GM18526 (cell line): ENCODE results near the gene MLX.

Source experiments
- POLR2A ChIP-seq: IDR thresholded peaks from 3 replicates; pipeline ENCODE4 v1.6.1; 2011; ENCODE audit not compliant: insufficient read length; ENCODE audit errors: extremely low read depth

The MLX gene

DNA sequence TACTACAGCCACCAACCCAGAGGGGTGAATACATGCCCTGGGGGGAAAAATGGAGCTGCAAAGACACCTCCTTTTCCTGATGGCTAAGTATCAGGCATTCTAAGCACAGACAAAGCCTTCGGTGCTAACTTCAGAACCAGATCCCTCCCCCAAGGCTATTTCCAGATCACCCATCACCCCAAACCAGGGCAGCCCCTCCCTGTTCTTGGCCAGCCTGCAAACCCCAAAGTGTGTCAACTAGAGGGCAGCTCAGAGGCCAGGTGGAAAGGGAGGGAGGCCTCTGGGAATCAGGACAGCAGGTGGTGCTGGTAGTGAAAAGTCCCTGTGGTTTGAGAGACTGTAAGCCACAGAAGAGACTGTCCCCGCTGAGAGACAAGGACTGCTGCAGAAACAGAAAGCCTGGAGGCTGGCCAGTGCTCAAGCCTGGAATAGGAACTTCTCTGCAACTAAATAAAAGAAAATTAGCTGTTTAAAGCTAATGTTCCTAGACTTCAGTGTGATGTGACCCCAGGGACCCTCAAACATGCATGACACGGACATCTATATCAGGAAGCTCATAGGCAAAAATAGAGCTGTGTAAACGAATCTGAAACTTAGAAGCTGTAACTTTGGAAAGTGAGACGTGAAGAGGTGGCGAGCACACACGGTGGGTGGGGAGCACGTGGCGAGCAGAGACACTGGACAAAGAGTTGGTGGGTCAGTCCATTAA is 51.7 kb downstream of the MLX start:
- TF ChIP-seq POLR2A: peak; percentile 53
